RCC 7860 (cell line): ENCODE measurements around the gene NPHP4.

Source experiments
- DNase-seq: peaks from one replicate; pipeline ENCODE4 v3.0.0-alpha.2; 2015; ENCODE audit warnings: low spot score
- FAIRE-seq: peaks from 2 replicates; lab custom pipeline; 2012; peaks lifted over from hg19 to GRCh38; lab: Jason Lieb, UNC

NPHP4 gene

GRCh38 chr1:5883129-5884048, 108.8 kb downstream of the NPHP4 start:
- FAIRE-seq (no peak), DNase-seq (no peak)

GRCh38 chr1:5882367-5883128, 109.7 kb downstream of the NPHP4 start:
- FAIRE-seq (no peak), DNase-seq (no peak)

GRCh38 chr1:5881526-5882222, 110.6 kb downstream of the NPHP4 start:
- FAIRE-seq (no peak), DNase-seq (no peak)

- FAIRE-seq (no peak), DNase-seq (no peak)
These were observed 111.4 kb downstream of the NPHP4 start for GRCh38 chr1:5880630-5881405.

- FAIRE-seq (no peak), DNase-seq (no peak)
These were observed 112.8 kb downstream of the NPHP4 start for GRCh38 chr1:5879421-5879820.

- FAIRE-seq (no peak), DNase-seq (no peak)
These were observed 113.3 kb downstream of the NPHP4 start for GRCh38 chr1:5878971-5879370.

- no peak for FAIRE-seq
- no peak for DNase-seq
These were observed 114.3 kb downstream of the NPHP4 start for GRCh38 chr1:5877683-5878530.

GRCh38 chr1:5877001-5877400, 115.2 kb downstream of the NPHP4 start:
- DNase-seq (no peak), FAIRE-seq (no peak)

GRCh38 chr1:5876094-5876650, 116.1 kb downstream of the NPHP4 start:
- DNase-seq: no peak
- no peak for FAIRE-seq

GRCh38 chr1:5875345-5875910, 116.8 kb downstream of the NPHP4 start:
- no peak for FAIRE-seq
- DNase-seq: no peak

- DNase-seq: no peak
- no peak for FAIRE-seq
These were observed 117.7 kb downstream of the NPHP4 start for GRCh38 chr1:5874416-5875110.

- FAIRE-seq (no peak), DNase-seq (no peak)
These were observed 118.7 kb downstream of the NPHP4 start for GRCh38 chr1:5873556-5873955.

GRCh38 chr1:5872886-5873285, 119.3 kb downstream of the NPHP4 start:
- DNase-seq: no peak
- FAIRE-seq: no peak

- FAIRE-seq (no peak), DNase-seq (no peak)
These were observed 123.2 kb downstream of the NPHP4 start for GRCh38 chr1:5868931-5869500.

- DNase-seq (no peak), FAIRE-seq (no peak)
These were observed 126.5 kb downstream of the NPHP4 start for GRCh38 chr1:5865774-5866173.

GRCh38 chr1:5865056-5865455, 127.2 kb downstream of the NPHP4 start:
- DNase-seq: no peak
- FAIRE-seq: no peak

GRCh38 chr1:5864256-5864655, 128.0 kb downstream of the NPHP4 start:
- no peak for FAIRE-seq
- DNase-seq: no peak

GRCh38 chr1:5863238-5863637, 129.0 kb downstream of the NPHP4 start:
- no peak for DNase-seq
- no peak for FAIRE-seq
